AG09319 (cell line): ENCODE measurements around the gene GALNT11.

Source experiments
- DNase-seq: peaks from one replicate; pipeline ENCODE4 v3.0.0-alpha.2; 2010; ENCODE audit warnings: low read depth; ENCODE audit errors: extremely low read depth
- CTCF ChIP-seq: IDR thresholded peaks from 2 replicates; pipeline ENCODE4 v1.5.1; 2011; ENCODE audit warnings: low read depth, mild to moderate bottlenecking, inconsistent platforms, low read length, moderate library complexity

Gene GALNT11

DNA sequence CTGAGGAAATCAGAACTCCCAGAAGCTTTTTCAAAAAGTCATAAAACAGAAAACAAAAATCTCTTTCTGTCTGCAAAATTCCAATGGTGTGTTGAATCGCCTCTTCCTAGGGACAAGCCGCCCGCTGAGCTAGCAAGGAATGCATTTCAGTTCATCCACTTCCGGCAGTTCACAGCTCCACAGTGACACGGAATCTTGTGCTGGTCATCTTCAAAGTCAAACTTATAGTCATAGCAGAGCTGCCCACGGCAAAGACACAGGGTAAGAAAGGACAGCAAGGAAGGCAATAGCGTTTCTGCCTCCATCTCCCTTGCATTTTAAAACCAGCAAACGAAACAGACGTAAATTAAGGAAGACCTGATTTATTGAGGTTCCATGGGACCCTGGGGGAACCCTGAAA, 111.2 kb downstream of the GALNT11 start:
- TF ChIP-seq CTCF, result no peak

DNA sequence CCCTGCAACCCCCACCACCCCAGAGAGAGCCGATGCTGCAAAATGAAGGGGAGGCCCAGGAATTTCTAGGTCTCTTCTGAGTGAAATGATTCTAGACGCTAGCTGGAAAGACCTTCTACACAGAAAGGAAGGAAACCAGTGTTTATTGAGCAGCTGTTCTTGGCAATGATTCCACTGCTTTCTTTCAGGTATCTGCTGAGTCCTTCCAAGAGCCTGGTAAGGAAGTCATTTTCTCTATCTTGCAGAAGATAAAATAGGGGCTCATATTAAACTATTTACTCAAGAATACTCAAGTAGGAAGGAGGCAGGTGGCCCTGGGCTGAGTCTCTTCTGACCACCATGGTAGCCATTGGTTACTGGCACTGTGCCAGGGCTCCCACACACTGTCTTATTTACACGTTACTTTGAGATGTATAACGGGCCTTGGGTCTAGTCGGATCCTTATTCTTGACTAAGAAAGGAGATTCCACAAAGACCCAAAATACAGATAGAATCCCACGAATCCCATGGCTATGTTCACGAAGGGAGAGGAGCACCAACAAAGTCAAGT, 112.1 kb downstream of the GALNT11 start:
- no peak for DNase-seq
- TF ChIP-seq CTCF, result no peak

More for the DNA sequence above, 111.2 kb downstream of the GALNT11 start:
- no peak for DNase-seq

GRCh38 chr7:152140067-152140466, 114.6 kb downstream of the GALNT11 start:
- DNase-seq, result no peak
- no peak for TF ChIP-seq CTCF

DNA sequence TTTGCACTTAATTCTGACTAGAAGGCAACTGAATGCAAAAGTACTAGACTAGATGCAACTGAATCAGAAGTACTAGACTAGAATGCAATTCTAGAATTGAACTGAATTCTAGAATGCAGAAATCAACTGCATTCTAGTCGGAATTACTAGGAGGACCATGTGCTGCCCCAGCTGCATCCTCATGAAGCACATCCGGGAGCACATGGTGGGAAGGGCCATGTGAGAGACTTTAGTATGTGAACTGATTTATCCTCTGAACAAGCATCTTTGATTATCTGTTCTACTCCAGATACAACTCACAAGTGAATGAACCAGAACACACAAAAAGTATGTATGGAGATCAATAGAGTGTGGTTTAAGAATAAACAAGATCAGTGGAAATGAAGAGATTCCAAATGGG, 115.1 kb downstream of the GALNT11 start:
- no peak for TF ChIP-seq CTCF
- no peak for DNase-seq

- no peak for DNase-seq
- TF ChIP-seq CTCF, result no peak
Observed at GRCh38 chr7:152142976-152143595, 117.6 kb downstream of the GALNT11 start.

- DNase-seq, result no peak
- TF ChIP-seq CTCF, result no peak
Observed at GRCh38 chr7:152144557-152145245, 119.2 kb downstream of the GALNT11 start.

DNA sequence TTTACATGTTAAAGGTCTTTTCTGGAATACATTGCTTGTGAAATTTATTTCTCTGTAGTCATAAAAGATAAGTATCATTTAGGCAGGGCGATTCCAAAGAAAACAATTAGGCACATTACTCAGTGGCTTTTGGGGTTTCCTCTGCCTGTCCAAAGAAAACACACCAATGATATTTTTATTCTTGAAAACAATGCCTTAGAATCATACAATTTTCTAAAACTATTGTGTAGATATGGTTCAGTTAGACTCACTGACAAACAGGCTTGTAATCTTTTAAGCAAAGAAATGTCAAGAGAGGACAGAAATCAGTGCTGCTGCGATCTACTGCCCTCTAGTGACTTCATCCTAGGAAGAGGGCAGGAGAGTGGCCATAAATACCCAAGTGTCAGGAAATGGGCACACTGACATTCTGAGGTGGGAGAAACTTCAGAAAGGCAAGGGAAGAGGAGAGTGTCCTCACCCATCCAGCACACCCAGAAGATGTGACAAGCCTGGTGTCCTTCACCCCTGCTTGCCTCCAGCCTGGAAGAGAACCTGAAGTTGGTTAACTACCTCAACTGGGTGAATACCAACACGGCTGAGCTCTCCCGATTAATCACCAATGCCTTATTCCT, 120.5 kb downstream of the GALNT11 start:
- DNase-seq, result peak; percentile 28
- TF ChIP-seq CTCF, result peak; percentile 73
